ENCODE results near the gene CDC5L.
A peak's percentile ranks its signal among the peaks of the same experiment; 100 is the strongest.

CDC5L gene

GRCh38 chr6:44407951-44408670, 20.6 kb downstream of the CDC5L start:
- no peak overlapping the region for H3K4me3 ChIP-seq (ENCODE audit: low read length)
- DNase-seq (ENCODE audit: low read depth, low spot score) = no peak

GRCh38 chr6:44409207-44409794, 21.8 kb downstream of the CDC5L start:
- DNase-seq (ENCODE audit: low read depth, low spot score) = no peak
- no peak overlapping the region for H3K4me3 ChIP-seq (ENCODE audit: low read length)

- DNase-seq (ENCODE audit: low read depth, low spot score) = no peak
- H3K4me3 ChIP-seq (ENCODE audit: low read length) = no peak overlapping the region
Observed at GRCh38 chr6:44410363-44410762, 22.9 kb downstream of the CDC5L start.

- H3K4me3 ChIP-seq (ENCODE audit: low read length) = no peak overlapping the region
- no peak for DNase-seq (ENCODE audit: low read depth, low spot score)
Observed at GRCh38 chr6:44411141-44411540, 23.6 kb downstream of the CDC5L start.

GRCh38 chr6:44415449-44415848, 27.9 kb downstream of the CDC5L start:
- no peak overlapping the region for H3K4me3 ChIP-seq (ENCODE audit: low read length)
- no peak for DNase-seq (ENCODE audit: low read depth, low spot score)

- H3K4me3 ChIP-seq (ENCODE audit: low read length) = no peak overlapping the region
- no peak for DNase-seq (ENCODE audit: low read depth, low spot score)
Observed at GRCh38 chr6:44415873-44416502, 28.5 kb downstream of the CDC5L start.

GRCh38 chr6:44422531-44422930, 35.0 kb downstream of the CDC5L start:
- no peak overlapping the region for H3K4me3 ChIP-seq (ENCODE audit: low read length)
- no peak for DNase-seq (ENCODE audit: low read depth, low spot score)

- no peak for DNase-seq (ENCODE audit: low read depth, low spot score)
- H3K4me3 ChIP-seq (ENCODE audit: low read length) = no peak overlapping the region
Observed at GRCh38 chr6:44423306-44423705, 35.8 kb downstream of the CDC5L start.

- no peak for DNase-seq (ENCODE audit: low read depth, low spot score)
- H3K4me3 ChIP-seq (ENCODE audit: low read length) = no peak overlapping the region
Observed at GRCh38 chr6:44425951-44426350, 38.4 kb downstream of the CDC5L start.

GRCh38 chr6:44428682-44429081, 41.2 kb downstream of the CDC5L start:
- H3K4me3 ChIP-seq (ENCODE audit: low read length) = no peak overlapping the region
- no peak for DNase-seq (ENCODE audit: low read depth, low spot score)

- no peak overlapping the region for H3K4me3 ChIP-seq (ENCODE audit: low read length)
- no peak for DNase-seq (ENCODE audit: low read depth, low spot score)
Observed at GRCh38 chr6:44430326-44430725, 42.8 kb downstream of the CDC5L start.

GRCh38 chr6:44431118-44431725, 43.7 kb downstream of the CDC5L start:
- peak; percentile 55 for DNase-seq (ENCODE audit: low read depth, low spot score)

GRCh38 chr6:44432227-44432626, 44.7 kb downstream of the CDC5L start:
- no peak overlapping the region for H3K4me3 ChIP-seq (ENCODE audit: low read length)
- DNase-seq (ENCODE audit: low read depth, low spot score) = no peak

More at GRCh38 chr6:44431118-44431725, 43.7 kb downstream of the CDC5L start:
- no peak overlapping the region for H3K4me3 ChIP-seq (ENCODE audit: low read length)

- H3K4me3 ChIP-seq (ENCODE audit: low read length) = no peak overlapping the region
- DNase-seq (ENCODE audit: low read depth, low spot score) = no peak
Observed at GRCh38 chr6:44432726-44433125, 45.2 kb downstream of the CDC5L start.

- no peak overlapping the region for H3K4me3 ChIP-seq (ENCODE audit: low read length)
- DNase-seq (ENCODE audit: low read depth, low spot score) = no peak
Observed at GRCh38 chr6:44435500-44435899, 48.0 kb downstream of the CDC5L start.

GRCh38 chr6:44438827-44439226, 51.3 kb downstream of the CDC5L start:
- DNase-seq (ENCODE audit: low read depth, low spot score) = no peak
- no peak overlapping the region for H3K4me3 ChIP-seq (ENCODE audit: low read length)

- DNase-seq (ENCODE audit: low read depth, low spot score) = no peak
- no peak overlapping the region for H3K4me3 ChIP-seq (ENCODE audit: low read length)
Observed at GRCh38 chr6:44439270-44440045, 52.0 kb downstream of the CDC5L start.

GRCh38 chr6:44441091-44441855, 53.8 kb downstream of the CDC5L start:
- no peak for DNase-seq (ENCODE audit: low read depth, low spot score)

GRCh38 chr6:44442236-44442635, 54.7 kb downstream of the CDC5L start:
- peak; percentile 46 for DNase-seq (ENCODE audit: low read depth, low spot score)

More at GRCh38 chr6:44441091-44441855, 53.8 kb downstream of the CDC5L start:
- no peak overlapping the region for H3K4me3 ChIP-seq (ENCODE audit: low read length)

More at GRCh38 chr6:44442236-44442635, 54.7 kb downstream of the CDC5L start:
- H3K4me3 ChIP-seq (ENCODE audit: low read length) = no peak overlapping the region

Data from Jurkat, Clone E6-1 (cell line).